H9 (cell line): ENCODE results near the gene DMD. TPM values are rescaled to one million over a fixed set of nuclear protein-coding genes. Genes with fewer than 3 reads are reported as not detected.
"Not testable (repeated sequence)": the region's sequence is repeated elsewhere in the genome, so short reads cannot be mapped to it uniquely, and the experiment has no call there.

ENCODE experiments used
- DNase-seq: peaks from one replicate; pipeline ENCODE4 v3.0.0-alpha.2; 2017
- H2AFZ ChIP-seq: one replicate; pipeline ENCODE4 v1.6.1; 2013; ENCODE audit warnings: mild to moderate bottlenecking, low read length, control low read depth, moderate library complexity
- H2AK5ac ChIP-seq: 2 replicates; pipeline ENCODE4 v1.6.1; 2013; ENCODE audit warnings: low read length, control low read depth, mixed read lengths; ENCODE audit not compliant: insufficient read length
- H2BK120ac ChIP-seq: one replicate; pipeline ENCODE4 v1.6.1; 2013; ENCODE audit warnings: low read depth, mild to moderate bottlenecking, low read length, control low read depth, inconsistent platforms; ENCODE audit not compliant: poor library complexity, severe bottlenecking
- H2BK12ac ChIP-seq: 2 replicates; pipeline ENCODE4 v1.6.1; 2013; ENCODE audit warnings: low read length, control low read depth, mixed read lengths, low read depth; ENCODE audit not compliant: insufficient read length
- H2BK15ac ChIP-seq: 2 replicates; pipeline ENCODE4 v1.6.1; 2013; ENCODE audit warnings: low read depth, low read length, control low read depth
- H2BK20ac ChIP-seq: one replicate; pipeline ENCODE4 v1.6.1; 2013; ENCODE audit warnings: low read depth, mild to moderate bottlenecking, low read length, control low read depth, inconsistent platforms; ENCODE audit not compliant: poor library complexity, severe bottlenecking
- H2BK5ac ChIP-seq: 2 replicates; pipeline ENCODE4 v1.6.1; 2013; ENCODE audit warnings: low read length, control low read depth, mixed read lengths; ENCODE audit not compliant: insufficient read length
- H3K14ac ChIP-seq: 2 replicates; pipeline ENCODE4 v1.6.1; 2013; ENCODE audit warnings: low read length, control low read depth; ENCODE audit not compliant: insufficient read depth
- H3K18ac ChIP-seq: 2 replicates; pipeline ENCODE4 v1.6.1; 2013; ENCODE audit warnings: low read depth, mild to moderate bottlenecking, mixed read lengths, low read length, control low read depth; ENCODE audit not compliant: insufficient read length
- H3K23ac ChIP-seq: 2 replicates; pipeline ENCODE4 v1.6.1; 2013; ENCODE audit warnings: low read length, control low read depth, mixed read lengths, low read depth; ENCODE audit not compliant: insufficient read length
- H3K23me2 ChIP-seq: 2 replicates; pipeline ENCODE4 v1.6.1; 2013; ENCODE audit warnings: low read depth, mild to moderate bottlenecking, mixed read lengths, low read length, control low read depth; ENCODE audit not compliant: insufficient read length, poor library complexity, severe bottlenecking
- H3K27ac ChIP-seq: 2 replicates; pipeline ENCODE4 v1.5.1; 2013; ENCODE audit warnings: low read length, control low read depth, mixed read lengths, low read depth; ENCODE audit not compliant: insufficient read length
- H3K27me3 ChIP-seq: 2 replicates; pipeline ENCODE4 v1.6.1; 2013; ENCODE audit warnings: low read length, control low read depth, inconsistent platforms; ENCODE audit not compliant: insufficient read depth
- H3K4ac ChIP-seq: 2 replicates; pipeline ENCODE4 v1.6.1; 2013; ENCODE audit warnings: low read depth, mild to moderate bottlenecking, control low read depth, inconsistent platforms, low read length, moderate library complexity
- H3K4me1 ChIP-seq: 2 replicates; pipeline ENCODE4 v1.6.1; 2013; ENCODE audit warnings: low read length, control low read depth, inconsistent platforms; ENCODE audit not compliant: insufficient read depth
- H3K4me2 ChIP-seq: 2 replicates; pipeline ENCODE4 v1.6.1; 2013; ENCODE audit warnings: low read length, control low read depth, mixed read lengths; ENCODE audit not compliant: insufficient read length, insufficient read depth
- H3K56ac ChIP-seq: 2 replicates; pipeline ENCODE4 v1.6.1; 2013; ENCODE audit warnings: low read depth, mild to moderate bottlenecking, mixed read lengths, low read length, control low read depth; ENCODE audit not compliant: insufficient read length
- H3K79me1 ChIP-seq: 2 replicates; pipeline ENCODE4 v1.6.1; 2013; ENCODE audit warnings: low read depth, mild to moderate bottlenecking, moderate library complexity, low read length, control low read depth, inconsistent platforms; ENCODE audit not compliant: insufficient read depth, poor library complexity, severe bottlenecking
- H3K79me2 ChIP-seq: 2 replicates; pipeline ENCODE4 v1.6.1; 2013; ENCODE audit warnings: low read length, control low read depth, inconsistent platforms; ENCODE audit not compliant: insufficient read depth
- H3K9ac ChIP-seq: 2 replicates; pipeline ENCODE4 v1.6.1; 2013; ENCODE audit warnings: low read length, control low read depth, mixed read lengths; ENCODE audit not compliant: insufficient read length; ENCODE audit errors: extremely low read depth
- H3K9me3 ChIP-seq: one replicate; pipeline ENCODE4 v1.6.1; 2013; ENCODE audit warnings: low read depth, low read length, inconsistent platforms; ENCODE audit not compliant: control insufficient read depth
- H3T11ph ChIP-seq: one replicate; pipeline ENCODE4 v1.6.1; 2013; ENCODE audit warnings: mild to moderate bottlenecking, low read length, control low read depth, inconsistent platforms
- H4K20me1 ChIP-seq: one replicate; pipeline ENCODE4 v1.6.1; 2013; ENCODE audit not compliant: control insufficient read depth, insufficient read length, insufficient read depth
- H4K5ac ChIP-seq: 2 replicates; pipeline ENCODE4 v1.6.1; 2013; ENCODE audit warnings: low read depth, mild to moderate bottlenecking, mixed read lengths, low read length, control low read depth; ENCODE audit not compliant: insufficient read length
- H4K8ac ChIP-seq: replicated peaks from 2 replicates; pipeline ENCODE4 v1.6.1; 2013; ENCODE audit warnings: low read length, control low read depth, mixed read lengths, low read depth; ENCODE audit not compliant: insufficient read length
- H4K91ac ChIP-seq: 2 replicates; pipeline ENCODE4 v1.6.1; 2013; ENCODE audit warnings: low read depth, mild to moderate bottlenecking, moderate library complexity, mixed read lengths, low read length, control low read depth; ENCODE audit not compliant: insufficient read length
- H3K27ac Mint-ChIP-seq, 3 experiments: 2 replicates in 2 of 3; 3 replicates in 1 of 3; pipeline ENCODE4 v1.8.0; 2020 to 2021; ENCODE audit warnings: mixed read lengths in 3 of 3, mild to moderate bottlenecking in 1 of 3, moderate library complexity in 1 of 3
- H3K27me3 Mint-ChIP-seq: 2 replicates; pipeline ENCODE4 v1.8.0; 2021; ENCODE audit warnings: low read depth, mild to moderate bottlenecking, moderate library complexity, mixed read lengths
- H3K36me3 Mint-ChIP-seq, 3 experiments: 2 replicates in 2 of 3; 3 replicates in 1 of 3; pipeline ENCODE4 v1.8.0; 2020 to 2021; ENCODE audit warnings: low read depth in 3 of 3, mixed read lengths in 3 of 3; ENCODE audit not compliant: insufficient read depth in 1 of 3
- H3K4me1 Mint-ChIP-seq, 2 experiments: 2 replicates each; pipeline ENCODE4 v1.8.0; 2020; ENCODE audit warnings: mixed read lengths in 2 of 2
- H3K4me3 Mint-ChIP-seq, 2 experiments: 2 replicates in 1 of 2; 3 replicates in 1 of 2; pipeline ENCODE4 v1.8.0; 2020 to 2021; ENCODE audit warnings: mild to moderate bottlenecking in 2 of 2, mixed read lengths in 2 of 2, moderate library complexity in 1 of 2
- H3K9me3 Mint-ChIP-seq, 2 experiments: 2 replicates in 1 of 2; 3 replicates in 1 of 2; pipeline ENCODE4 v1.8.0; 2020; ENCODE audit warnings: mild to moderate bottlenecking in 2 of 2, mixed read lengths in 2 of 2, moderate library complexity in 1 of 2
- WGBS: extraction: QIAGEN DNeasy Blood & Tissue Kit; methylation state at CpG from one replicate; pipeline ENCODE4 v1.1.7; 2013; ENCODE audit warnings: missing lambda C conversion rate, low lambda C conversion rate, mixed read lengths; ENCODE audit not compliant: insufficient read length; ENCODE audit errors: extremely low coverage; 5-methylcytosine and 5-hydroxymethylcytosine counted together
- total RNA-seq: library from RNA; stranded (reverse); gene quantifications from 2 replicates; pipeline ENCODE4 v1.2.1, GENCODE V29; 2021
- TF ChIP-seq, protein P1 (sequence below): fragments of 200-600 bp; sonication (generic); conservative IDR thresholded peaks from 3 replicates; pipeline ENCODE4 v1.8.0; 2021; ENCODE audit warnings: antibody characterized with exemption, mild to moderate bottlenecking

Gene DMD
- total RNA-seq, 1 experiment from 2014 or later = 3.8 TPM

DNA sequence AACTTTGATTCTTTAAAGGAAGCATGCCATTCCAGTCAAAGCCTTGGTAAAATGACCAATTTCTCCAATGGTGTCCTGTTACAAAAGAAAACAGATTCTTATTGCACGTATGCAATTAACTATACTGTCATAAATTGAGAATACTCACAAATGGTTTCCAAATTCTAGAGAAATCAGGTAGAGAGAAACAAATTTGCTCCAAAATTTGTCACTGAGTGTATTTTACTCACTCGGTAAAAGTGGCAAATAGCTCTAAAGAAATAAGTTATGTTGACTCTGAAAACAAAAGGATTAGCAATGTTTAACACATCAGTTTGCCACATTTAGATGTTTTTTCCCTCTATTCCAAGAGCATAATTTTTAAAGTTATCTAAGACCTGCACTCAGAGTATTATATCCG, 133.1 kb downstream of the DMD start:
- H3K4me2 ChIP-seq = no peak overlapping the region
- H3K56ac ChIP-seq = no peak overlapping the region
- no peaks in the 10 kb centered on the region for H3K79me2 ChIP-seq
- Mint-ChIP-seq H3K27me3 (no peaks in the 10 kb centered on the region; the same call in none of the 2 replicates), H3K36me3 (peaks cover 3 to 29% (median 19%) of the 10 kb centered on the region in 3 experiments), H3K27ac (no peak overlapping the region), H3K4me1 (peaks cover 1 to 7% of the 10 kb centered on the region in 2 experiments), H3K9me3 (peaks cover 45 to 57% of the 10 kb centered on the region in 2 experiments), H3K4me3 (no peak overlapping the region)
- H2BK15ac ChIP-seq = no peak overlapping the region
- H2AK5ac ChIP-seq = no peak overlapping the region
- H3K14ac ChIP-seq = no peak overlapping the region
- H3T11ph ChIP-seq = no peak overlapping the region
- no peak overlapping the region for H2BK120ac ChIP-seq
- no peak overlapping the region for H2BK12ac ChIP-seq
- no peak overlapping the region for H4K91ac ChIP-seq
- H3K4ac ChIP-seq = no peak overlapping the region
- H3K27me3 ChIP-seq = no peaks in the 10 kb centered on the region
- no peaks in the 10 kb centered on the region for H3K23me2 ChIP-seq
- no peak overlapping the region for H3K23ac ChIP-seq
- no peak overlapping the region for H2BK20ac ChIP-seq
- H3K18ac ChIP-seq = no peak overlapping the region
- no peak overlapping the region for H3K9ac ChIP-seq
- no peak overlapping the region for H2AFZ ChIP-seq
- no peak overlapping the region for H4K8ac ChIP-seq
- TF ChIP-seq, protein P1, sequence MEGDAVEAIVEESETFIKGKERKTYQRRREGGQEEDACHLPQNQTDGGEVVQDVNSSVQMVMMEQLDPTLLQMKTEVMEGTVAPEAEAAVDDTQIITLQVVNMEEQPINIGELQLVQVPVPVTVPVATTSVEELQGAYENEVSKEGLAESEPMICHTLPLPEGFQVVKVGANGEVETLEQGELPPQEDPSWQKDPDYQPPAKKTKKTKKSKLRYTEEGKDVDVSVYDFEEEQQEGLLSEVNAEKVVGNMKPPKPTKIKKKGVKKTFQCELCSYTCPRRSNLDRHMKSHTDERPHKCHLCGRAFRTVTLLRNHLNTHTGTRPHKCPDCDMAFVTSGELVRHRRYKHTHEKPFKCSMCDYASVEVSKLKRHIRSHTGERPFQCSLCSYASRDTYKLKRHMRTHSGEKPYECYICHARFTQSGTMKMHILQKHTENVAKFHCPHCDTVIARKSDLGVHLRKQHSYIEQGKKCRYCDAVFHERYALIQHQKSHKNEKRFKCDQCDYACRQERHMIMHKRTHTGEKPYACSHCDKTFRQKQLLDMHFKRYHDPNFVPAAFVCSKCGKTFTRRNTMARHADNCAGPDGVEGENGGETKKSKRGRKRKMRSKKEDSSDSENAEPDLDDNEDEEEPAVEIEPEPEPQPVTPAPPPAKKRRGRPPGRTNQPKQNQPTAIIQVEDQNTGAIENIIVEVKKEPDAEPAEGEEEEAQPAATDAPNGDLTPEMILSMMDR = no peak
- WGBS = no CpG with 5 or more reads among the region's 3 CpGs
- no peak overlapping the region for H4K5ac ChIP-seq
- H4K20me1 ChIP-seq = no peaks in the 10 kb centered on the region
- no peak overlapping the region for H3K27ac ChIP-seq
- no peak overlapping the region for H2BK5ac ChIP-seq
- H3K9me3 ChIP-seq = peaks cover 11% of the 10 kb centered on the region
- H3K79me1 ChIP-seq = no peaks in the 10 kb centered on the region
- H3K4me1 ChIP-seq = no peaks in the 10 kb centered on the region
- no peak for DNase-seq

DNA sequence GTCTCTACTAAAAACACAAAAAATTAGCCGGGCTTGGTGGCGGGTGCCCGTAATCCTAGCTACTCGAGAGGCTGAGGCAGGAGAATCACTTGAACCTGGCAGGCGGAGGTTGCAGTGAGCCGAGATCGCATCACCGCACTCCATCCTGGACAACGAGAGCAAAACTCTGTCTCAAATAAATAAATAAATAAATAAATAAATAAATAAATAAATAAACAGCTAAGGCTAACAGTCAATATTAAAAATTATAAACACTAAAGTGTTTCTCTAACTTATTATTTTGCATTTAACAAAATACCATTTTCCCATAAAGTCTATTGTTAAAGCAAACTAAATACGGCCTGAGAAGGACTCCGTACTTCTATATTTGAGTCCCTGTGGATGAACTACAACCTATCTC, 137.7 kb downstream of the DMD start:
- Mint-ChIP-seq H3K9me3 (peaks cover 19 to 31% of the 10 kb centered on the region in 2 experiments; a peak in 4 of 5 replicates), H3K36me3 (peaks cover 3 to 11% (median 8%) of the 10 kb centered on the region in 3 experiments; a peak in 6 of 7 replicates)
- not testable (repeated sequence) for H3K4ac ChIP-seq, H4K91ac ChIP-seq, H2BK5ac ChIP-seq, H3K14ac ChIP-seq, H3K27ac ChIP-seq, H2BK12ac ChIP-seq, H3K79me1 ChIP-seq, H3K27ac Mint-ChIP-seq, H3K9ac ChIP-seq, H3K4me1 Mint-ChIP-seq, H3K79me2 ChIP-seq, H3K23me2 ChIP-seq, H2AK5ac ChIP-seq, H4K5ac ChIP-seq, H3K18ac ChIP-seq, H3K4me2 ChIP-seq, H3K56ac ChIP-seq, H3T11ph ChIP-seq, H2BK20ac ChIP-seq, H3K4me3 Mint-ChIP-seq, H4K8ac ChIP-seq, DNase-seq, H3K27me3 ChIP-seq, H2BK15ac ChIP-seq, H2BK120ac ChIP-seq, H3K4me1 ChIP-seq, H4K20me1 ChIP-seq, H3K23ac ChIP-seq, H2AFZ ChIP-seq, H3K9me3 ChIP-seq, H3K27me3 Mint-ChIP-seq
- WGBS = no CpG with 5 or more reads among the region's 11 CpGs
